Fibroblast of lung (primary cell): Measurements from ENCODE around the gene IGIP. TPM values are rescaled to one million over a fixed set of nuclear protein-coding genes. Genes with fewer than 3 reads are reported as not detected.

Experiments
- DNase-seq, 2 donors: peaks; one replicate each; pipeline versions ENCODE4 v3.0.0 to v3.0.0-alpha.2; 2010; ENCODE audit warnings: low read depth in 2 of 2
- H2AFZ ChIP-seq: 2 replicates; pipeline ENCODE4 v1.5.1; 2012; ENCODE audit warnings: low read length, control low read depth, inconsistent platforms
- H3K27ac ChIP-seq: 2 replicates; pipeline ENCODE4 v1.5.1; 2011; ENCODE audit warnings: low read length, control low read depth; ENCODE audit not compliant: insufficient read depth
- H3K27me3 ChIP-seq: 2 replicates; pipeline ENCODE4 v1.5.1; 2011; ENCODE audit warnings: mild to moderate bottlenecking, low read length; ENCODE audit not compliant: control insufficient read depth, insufficient read depth
- H3K36me3 ChIP-seq: 2 replicates; pipeline ENCODE4 v1.5.1; 2011; ENCODE audit warnings: low read length; ENCODE audit not compliant: control insufficient read depth, insufficient read depth
- H3K4me1 ChIP-seq: 2 replicates; pipeline ENCODE4 v1.5.1; 2011; ENCODE audit warnings: low read length; ENCODE audit not compliant: control insufficient read depth, insufficient read depth; ENCODE audit errors: extremely low read depth
- H3K4me2 ChIP-seq: 2 replicates; pipeline ENCODE4 v1.5.1; 2011; ENCODE audit warnings: low read length, control low read depth; ENCODE audit not compliant: insufficient read depth; ENCODE audit errors: extremely low read depth
- H3K4me3 ChIP-seq, 4 experiments: fragments of 200-600 bp in 1 of 4; sonication (generic) in 1 of 4; replicated peaks in 1 of 4; 2 replicates each; pipeline ENCODE4 v1.5.1; 2011 to 2016; ENCODE audit warnings: low read length in 4 of 4, low read depth in 3 of 4, mild to moderate bottlenecking in 3 of 4, control low read depth in 2 of 4, inconsistent platforms in 1 of 4, mixed read lengths in 1 of 4; ENCODE audit not compliant: insufficient read depth in 1 of 4; ENCODE audit errors: control extremely low read depth in 1 of 4
- H3K79me2 ChIP-seq: 2 replicates; pipeline ENCODE4 v1.5.1; 2012; ENCODE audit warnings: mild to moderate bottlenecking, low read length, inconsistent platforms; ENCODE audit not compliant: control insufficient read depth, insufficient read depth
- H3K9ac ChIP-seq: 2 replicates; pipeline ENCODE4 v1.5.1; 2011; ENCODE audit warnings: mild to moderate bottlenecking, low read length, control low read depth; ENCODE audit not compliant: insufficient read depth
- H3K9me3 ChIP-seq: 2 replicates; pipeline ENCODE4 v1.5.1; 2012; ENCODE audit warnings: low read depth, low read length; ENCODE audit not compliant: control insufficient read depth, insufficient read depth
- H4K20me1 ChIP-seq: 2 replicates; pipeline ENCODE4 v1.5.1; 2011; ENCODE audit warnings: low read length; ENCODE audit not compliant: control insufficient read depth, insufficient read depth; ENCODE audit errors: extremely low read depth
- EZH2 ChIP-seq: IDR thresholded peaks from 2 replicates; pipeline ENCODE4 v1.5.1; 2012; ENCODE audit warnings: low read length, control low read depth, mild to moderate bottlenecking; ENCODE audit errors: missing control alignments
- polyA plus RNA-seq, 2 donors: library from polyadenylated mRNA; depleted of rRNA in 1 of 2; stranded (reverse) in 1 of 2; unstranded in 1 of 2; fragments of >200 nt; gene quantifications; 2 replicates each; pipeline ENCODE4 v1.2.1, GENCODE V29; 2011 to 2012; ENCODE audit warnings: missing spikeins in 1 of 2
- total RNA-seq: library from RNA; depleted of rRNA; stranded (reverse); fragments of >200 nt; gene quantifications from 2 replicates; pipeline ENCODE4 v1.2.1, GENCODE V29; 2014
- TF ChIP-seq, protein P1 (sequence below), 2 donors: IDR thresholded peaks in 1 of 2; conservative IDR thresholded peaks in 1 of 2; 1 replicate in 1 of 2; 2 replicates in 1 of 2; pipeline ENCODE4 v1.5.1; 2011 to 2012; ENCODE audit warnings: low read length in 2 of 2, control low read depth in 1 of 2, inconsistent platforms in 1 of 2, low read depth in 1 of 2, mild to moderate bottlenecking in 1 of 2

Gene IGIP
- total and polyA plus RNA-seq, 2 donors (not counting 1 experiment from before 2014, with no cell fraction given): 3.8 to 11.7 TPM

GRCh38 chr5:140178482-140179116, 52.9 kb downstream of the IGIP start:
- no peak for TF ChIP-seq EZH2
- TF ChIP-seq, protein P1, sequence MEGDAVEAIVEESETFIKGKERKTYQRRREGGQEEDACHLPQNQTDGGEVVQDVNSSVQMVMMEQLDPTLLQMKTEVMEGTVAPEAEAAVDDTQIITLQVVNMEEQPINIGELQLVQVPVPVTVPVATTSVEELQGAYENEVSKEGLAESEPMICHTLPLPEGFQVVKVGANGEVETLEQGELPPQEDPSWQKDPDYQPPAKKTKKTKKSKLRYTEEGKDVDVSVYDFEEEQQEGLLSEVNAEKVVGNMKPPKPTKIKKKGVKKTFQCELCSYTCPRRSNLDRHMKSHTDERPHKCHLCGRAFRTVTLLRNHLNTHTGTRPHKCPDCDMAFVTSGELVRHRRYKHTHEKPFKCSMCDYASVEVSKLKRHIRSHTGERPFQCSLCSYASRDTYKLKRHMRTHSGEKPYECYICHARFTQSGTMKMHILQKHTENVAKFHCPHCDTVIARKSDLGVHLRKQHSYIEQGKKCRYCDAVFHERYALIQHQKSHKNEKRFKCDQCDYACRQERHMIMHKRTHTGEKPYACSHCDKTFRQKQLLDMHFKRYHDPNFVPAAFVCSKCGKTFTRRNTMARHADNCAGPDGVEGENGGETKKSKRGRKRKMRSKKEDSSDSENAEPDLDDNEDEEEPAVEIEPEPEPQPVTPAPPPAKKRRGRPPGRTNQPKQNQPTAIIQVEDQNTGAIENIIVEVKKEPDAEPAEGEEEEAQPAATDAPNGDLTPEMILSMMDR (conservative IDR thresholded peaks at IDR 0.05 in 1 of 2, IDR thresholded peaks at IDR 0.05 in 1 of 2; ENCODE audit: low read depth in 1 of 2, low read length in 2 of 2): no peak
- no peak overlapping the region for H3K27ac ChIP-seq

More at GRCh38 chr5:140178482-140179116, 52.9 kb downstream of the IGIP start:
- Histone ChIP-seq H3K79me2 (peaks cover 4% of the 10 kb centered on the region), H2AFZ (no peak overlapping the region), H4K20me1 (no peaks in the 10 kb centered on the region), H3K4me3 (no peak overlapping the region), H3K27me3 (no peaks in the 10 kb centered on the region), H3K4me2 (no peak overlapping the region), H3K36me3 (no peaks in the 10 kb centered on the region), H3K9me3 (no peaks in the 10 kb centered on the region), H3K9ac (no peak overlapping the region), H3K4me1 (peaks cover 13% of the 10 kb centered on the region)
- DNase-seq: no peak

Other genes with a start within 250 kb of the IGIP start
- gene NRG2, start 82.6 kb upstream of the IGIP start, total RNA-seq: 0.51 and 1.3 TPM in 2 replicates
- gene NRG2, start 82.6 kb upstream of the IGIP start, polyA plus RNA-seq: 0.28 and 0.36 TPM in 2 replicates
- gene PURA, start 11.8 kb upstream of the IGIP start, total RNA-seq: 19.0 and 20.0 TPM in 2 replicates
- 4.9 and 8.0 TPM in 2 replicates for gene PURA, start 11.8 kb upstream of the IGIP start, polyA plus RNA-seq
- gene CYSTM1, start 49.3 kb downstream of the IGIP start, total RNA-seq: 18.7 and 24.3 TPM in 2 replicates
- 35.8 and 38.4 TPM in 2 replicates for gene CYSTM1, start 49.3 kb downstream of the IGIP start, polyA plus RNA-seq
- 34.4 and 35.5 TPM in 2 replicates for gene PFDN1, start 177.2 kb downstream of the IGIP start, total RNA-seq
- 125 and 140 TPM in 2 replicates for gene PFDN1, start 177.2 kb downstream of the IGIP start, polyA plus RNA-seq
- gene HBEGF, start 220.7 kb downstream of the IGIP start, total RNA-seq: 1.8 TPM in 2 replicates
- gene HBEGF, start 220.7 kb downstream of the IGIP start, polyA plus RNA-seq: 8.7 and 10.3 TPM in 2 replicates
- gene SLC4A9, start 234.3 kb downstream of the IGIP start, total RNA-seq: not detected in 2 replicates
- gene SLC4A9, start 234.3 kb downstream of the IGIP start, polyA plus RNA-seq: not detected in 2 replicates